Mesenchymal stem cell (in vitro differentiated cells and primary cell): ENCODE data around the gene FXYD7.
"Not testable (repeated sequence)": the region's sequence is repeated elsewhere in the genome, so short reads cannot be mapped to it uniquely, and the experiment has no call there.

Experiments used
- DNase-seq: peaks from one replicate; pipeline ENCODE4 v3.0.0-alpha.2; 2013
- H2AFZ ChIP-seq: one replicate; pipeline ENCODE4 v1.6.1; 2013; ENCODE audit warnings: low read depth, mild to moderate bottlenecking, control low read depth, inconsistent platforms, low read length, moderate library complexity
- H2AK5ac ChIP-seq: 2 replicates; pipeline ENCODE4 v1.6.1; 2013; ENCODE audit warnings: low read length, moderate library complexity, mild to moderate bottlenecking, inconsistent platforms; ENCODE audit not compliant: severe bottlenecking
- H2BK120ac ChIP-seq: one replicate; pipeline ENCODE4 v1.6.1; 2013; ENCODE audit warnings: low read depth, mild to moderate bottlenecking, inconsistent platforms, low read length, moderate library complexity
- H2BK12ac ChIP-seq, 2 experiments: one replicate each; pipeline ENCODE4 v1.6.1; 2013; ENCODE audit warnings: inconsistent platforms in 2 of 2, low read length in 2 of 2, mild to moderate bottlenecking in 2 of 2, moderate library complexity in 2 of 2, control low read depth in 1 of 2
- H2BK15ac ChIP-seq: one replicate; pipeline ENCODE4 v1.6.1; 2013; ENCODE audit warnings: mild to moderate bottlenecking, low read depth, inconsistent platforms; ENCODE audit not compliant: poor library complexity, severe bottlenecking
- H2BK5ac ChIP-seq: 2 replicates; pipeline ENCODE4 v1.6.1; 2013; ENCODE audit warnings: low read depth, mild to moderate bottlenecking, low read length, control low read depth, inconsistent platforms; ENCODE audit not compliant: poor library complexity, severe bottlenecking
- H3K14ac ChIP-seq, 2 experiments: one replicate each; pipeline ENCODE4 v1.6.1; 2013; ENCODE audit warnings: inconsistent platforms in 2 of 2, low read length in 2 of 2, control low read depth in 1 of 2, mild to moderate bottlenecking in 1 of 2, moderate library complexity in 1 of 2
- H3K18ac ChIP-seq, 2 experiments: one replicate each; pipeline ENCODE4 v1.6.1; 2013; ENCODE audit warnings: inconsistent platforms in 2 of 2, low read length in 2 of 2, control low read depth in 1 of 2, low read depth in 1 of 2, mild to moderate bottlenecking in 1 of 2
- H3K23ac ChIP-seq, 2 experiments: one replicate each; pipeline ENCODE4 v1.6.1; 2013; ENCODE audit warnings: inconsistent platforms in 2 of 2, low read length in 2 of 2, mild to moderate bottlenecking in 2 of 2, moderate library complexity in 2 of 2, control low read depth in 1 of 2
- H3K27ac ChIP-seq: 2 replicates; pipeline ENCODE4 v1.5.1; 2013; ENCODE audit warnings: mild to moderate bottlenecking, moderate library complexity, low read length, control low read depth, inconsistent platforms; ENCODE audit not compliant: poor library complexity, severe bottlenecking
- H3K27me3 ChIP-seq, 2 experiments: 2 replicates each; pipeline versions ENCODE4 v1.6.1 to v1.7.0; 2013; ENCODE audit warnings: low read length in 2 of 2, mild to moderate bottlenecking in 2 of 2, moderate library complexity in 2 of 2, control low read depth in 1 of 2, inconsistent platforms in 1 of 2; ENCODE audit not compliant: control insufficient read depth in 1 of 2, insufficient read depth in 1 of 2
- H3K36me3 ChIP-seq, 2 experiments: 2 replicates each; pipeline versions ENCODE4 v1.6.1 to v1.7.0; 2013; ENCODE audit warnings: low read length in 2 of 2, control low read depth in 1 of 2, inconsistent platforms in 1 of 2, low read depth in 1 of 2, mild to moderate bottlenecking in 1 of 2; ENCODE audit not compliant: insufficient read depth in 2 of 2, control insufficient read depth in 1 of 2
- H3K4ac ChIP-seq, 2 experiments: one replicate each; pipeline ENCODE4 v1.6.1; 2013; ENCODE audit warnings: inconsistent platforms in 2 of 2, low read length in 2 of 2, mild to moderate bottlenecking in 2 of 2, moderate library complexity in 2 of 2, control low read depth in 1 of 2, low read depth in 1 of 2
- H3K4me1 ChIP-seq: 2 replicates; pipeline ENCODE4 v1.6.1; 2013; ENCODE audit warnings: low read depth, low read length, control low read depth; ENCODE audit not compliant: control insufficient read depth, insufficient read depth
- H3K4me2 ChIP-seq: 2 replicates; pipeline ENCODE4 v1.6.1; 2013; ENCODE audit warnings: low read length, mild to moderate bottlenecking, inconsistent platforms; ENCODE audit not compliant: poor library complexity, severe bottlenecking
- H3K4me3 ChIP-seq, 2 experiments: 2 replicates each; pipeline versions ENCODE4 v1.5.1 to v1.7.0; 2013; ENCODE audit warnings: low read length in 2 of 2, mild to moderate bottlenecking in 2 of 2, control low read depth in 1 of 2, low read depth in 1 of 2; ENCODE audit not compliant: insufficient read depth in 1 of 2
- H3K79me1 ChIP-seq: replicated peaks from 2 replicates; pipeline ENCODE4 v1.6.1; 2013; ENCODE audit warnings: mild to moderate bottlenecking, control low read depth, low read length, inconsistent platforms; ENCODE audit not compliant: poor library complexity, severe bottlenecking
- H3K9ac ChIP-seq: 2 replicates; pipeline ENCODE4 v1.7.0; 2013; ENCODE audit warnings: mild to moderate bottlenecking, low read length, moderate library complexity
- H3K9me3 ChIP-seq: 2 replicates; pipeline ENCODE4 v1.7.0; 2013; ENCODE audit warnings: mild to moderate bottlenecking, low read length; ENCODE audit not compliant: control insufficient read depth
- H4K8ac ChIP-seq: one replicate; pipeline ENCODE4 v1.6.1; 2013; ENCODE audit warnings: inconsistent platforms, mild to moderate bottlenecking, low read length, moderate library complexity
- H4K91ac ChIP-seq: one replicate; pipeline ENCODE4 v1.6.1; 2013; ENCODE audit warnings: mild to moderate bottlenecking, low read length, inconsistent platforms
- WGBS: methylation state at CpG from one replicate; pipeline ENCODE4 v1.1.7; 2013; ENCODE audit warnings: mixed read lengths; 5-methylcytosine and 5-hydroxymethylcytosine counted together

The FXYD7 gene

GRCh38 chr19:35100588-35101533, 42.2 kb upstream of the FXYD7 start:
- no peak overlapping the region for H2AK5ac ChIP-seq
- H3K18ac ChIP-seq = no peak overlapping the region
- no peak overlapping the region for H3K4ac ChIP-seq
- H4K8ac ChIP-seq = no peak overlapping the region
- H2BK5ac ChIP-seq = no peak overlapping the region
- H3K23ac ChIP-seq = no peak overlapping the region
- no peak overlapping the region for H2BK15ac ChIP-seq
- H4K91ac ChIP-seq = no peak overlapping the region
- H3K4me1 ChIP-seq = peaks cover 3% of the 10 kb centered on the region
- H2AFZ ChIP-seq = no peak overlapping the region
- H3K4me2 ChIP-seq = no peak overlapping the region
- H2BK120ac ChIP-seq = no peak overlapping the region
- no peak overlapping the region for H2BK12ac ChIP-seq
- no peaks in the 10 kb centered on the region for H3K36me3 ChIP-seq
- no peak overlapping the region for H3K9ac ChIP-seq
- H3K4me3 ChIP-seq = no peak overlapping the region
- no peaks in the 10 kb centered on the region for H3K79me1 ChIP-seq
- peak overlapping the region in 1 of 2 experiments; percentile 57 for H3K14ac ChIP-seq
- no peaks in the 10 kb centered on the region for H3K9me3 ChIP-seq
- DNase-seq = no peak
- no peak overlapping the region for H3K27ac ChIP-seq
- H3K27me3 ChIP-seq = peaks cover 6 to 9% of the 10 kb centered on the region in 2 experiments
- WGBS = 73% methylated on average over 16 of the region's 16 CpGs

DNA sequence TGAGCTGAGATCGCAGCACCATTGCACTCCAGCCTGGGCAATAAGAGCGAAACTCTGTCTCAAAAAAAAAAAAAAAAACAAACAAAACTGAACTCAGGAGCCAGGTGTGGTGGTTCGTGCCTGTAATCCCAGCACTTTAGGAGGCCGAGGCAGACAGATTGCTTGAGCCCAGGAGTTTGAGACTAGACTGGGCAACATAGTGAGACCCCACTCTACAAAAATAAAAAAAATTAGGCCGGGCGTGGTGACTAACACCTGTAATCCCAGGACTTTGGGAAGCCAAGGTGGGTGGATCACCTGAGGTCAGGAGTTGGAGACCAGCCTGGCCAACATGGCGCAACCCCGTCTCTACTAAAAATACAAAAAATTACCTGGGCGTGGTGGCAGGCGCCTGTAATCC, 41.1 kb upstream of the FXYD7 start:
- not testable (repeated sequence) for H3K27me3 ChIP-seq, H3K4me2 ChIP-seq, H3K9ac ChIP-seq

GRCh38 chr19:35103614-35104013, 39.4 kb upstream of the FXYD7 start:
- H2AK5ac ChIP-seq, H3K79me1 ChIP-seq, H3K4me1 ChIP-seq, H3K9ac ChIP-seq, H3K9me3 ChIP-seq, H3K27ac ChIP-seq, H2BK5ac ChIP-seq, H3K27me3 ChIP-seq, H3K4me3 ChIP-seq, DNase-seq, H3K14ac ChIP-seq, H2AFZ ChIP-seq, H4K91ac ChIP-seq, H2BK120ac ChIP-seq, H3K4ac ChIP-seq, H3K23ac ChIP-seq, H3K36me3 ChIP-seq, H3K18ac ChIP-seq, H2BK12ac ChIP-seq, H3K4me2 ChIP-seq, H4K8ac ChIP-seq, H2BK15ac ChIP-seq: not testable (repeated sequence)
- 80% methylated on average over 10 of the region's 10 CpGs for WGBS

More for the DNA sequence above, 41.1 kb upstream of the FXYD7 start:
- not testable (repeated sequence) for H2AK5ac ChIP-seq, H2AFZ ChIP-seq, H3K36me3 ChIP-seq, H3K27ac ChIP-seq, H4K8ac ChIP-seq, H4K91ac ChIP-seq, H3K4me1 ChIP-seq, H2BK12ac ChIP-seq, H2BK5ac ChIP-seq, H3K14ac ChIP-seq, H3K18ac ChIP-seq, H3K4me3 ChIP-seq, H3K23ac ChIP-seq, H2BK15ac ChIP-seq, H3K4ac ChIP-seq, H3K79me1 ChIP-seq, H3K9me3 ChIP-seq, H2BK120ac ChIP-seq, DNase-seq
- WGBS = 91% methylated on average over 6 of the region's 10 CpGs

DNA sequence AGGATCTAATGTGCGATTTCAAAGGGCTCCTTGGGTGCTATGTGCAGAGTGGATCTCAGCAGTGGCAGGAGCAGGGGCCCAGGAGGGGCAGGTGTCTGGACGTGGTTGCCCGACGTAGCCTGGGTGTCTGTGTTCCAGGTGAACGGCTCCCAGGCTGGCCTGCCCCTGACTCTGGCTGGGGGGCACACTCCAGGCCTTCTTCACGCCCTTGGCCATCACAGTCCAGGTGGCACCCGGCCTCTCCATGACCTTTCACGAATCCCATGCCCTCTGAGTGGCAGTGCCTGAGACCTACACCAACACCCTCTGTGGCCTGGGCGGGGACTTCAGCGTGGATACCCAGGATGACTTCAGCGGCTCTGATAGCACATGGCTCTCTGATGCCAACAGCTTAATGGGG, 38.7 kb upstream of the FXYD7 start:
- Histone ChIP-seq H3K4me3 (no peak overlapping the region), H3K4me2 (no peak overlapping the region), H4K8ac (no peak overlapping the region), H3K4ac (no peak overlapping the region), H3K9me3 (no peaks in the 10 kb centered on the region), H2AFZ (no peak overlapping the region), H3K79me1 (no peaks in the 10 kb centered on the region), H3K36me3 (no peaks in the 10 kb centered on the region), H4K91ac (no peak overlapping the region), H3K27me3 (peaks cover 3 to 6% of the 10 kb centered on the region in 2 experiments), H2BK12ac (no peak overlapping the region), H3K9ac (no peak overlapping the region), H3K18ac (no peak overlapping the region), H3K23ac (no peak overlapping the region), H3K4me1 (peaks cover 3% of the 10 kb centered on the region), H2BK15ac (no peak overlapping the region), H2AK5ac (no peak overlapping the region), H2BK5ac (no peak overlapping the region), H3K27ac (no peak overlapping the region), H2BK120ac (no peak overlapping the region), H3K14ac (no peak overlapping the region)
- 88% methylated on average over 11 of the region's 11 CpGs for WGBS
- no peak for DNase-seq
